ENCODE results near the gene RAD50.

DNA sequence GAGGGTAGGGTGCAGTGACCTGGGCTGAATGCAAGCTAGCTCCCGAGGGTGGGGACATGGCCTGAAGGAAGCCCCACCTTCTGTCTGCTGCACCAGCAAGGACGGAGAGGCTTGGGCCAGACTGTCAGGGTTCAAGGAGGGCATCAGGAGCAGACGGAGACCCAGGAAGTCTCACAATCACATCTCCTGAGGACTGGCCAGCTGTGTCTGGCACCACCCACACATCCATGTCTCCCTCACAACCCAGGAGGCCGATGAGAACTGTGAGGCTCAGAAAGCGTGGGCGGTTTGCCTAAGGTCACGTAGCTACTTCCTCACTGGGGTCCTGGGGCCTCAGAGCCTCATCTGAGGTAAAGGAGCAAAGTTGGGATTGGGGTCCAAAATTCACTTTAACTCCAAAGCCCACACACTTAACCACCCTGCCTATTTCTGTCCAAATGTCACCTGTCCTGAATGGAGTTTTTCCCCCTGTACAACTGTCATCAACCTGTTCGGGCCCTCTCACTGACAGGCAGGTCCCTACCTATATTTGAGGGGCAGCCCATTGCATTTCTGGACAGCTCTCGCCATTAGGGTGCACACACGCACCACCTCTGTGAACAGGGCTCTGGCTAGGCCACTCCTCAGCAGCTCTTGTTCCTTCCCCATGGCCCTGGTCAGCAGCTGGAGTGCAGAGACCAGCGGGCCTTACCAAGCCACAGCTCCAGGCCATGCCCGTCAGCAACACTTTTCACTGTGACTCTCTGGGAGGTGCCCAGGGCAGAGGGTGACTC is 104.6 kb downstream of the RAD50 start:
- TF ChIP-seq EP300 (IDR thresholded peaks at IDR 0.05) (no peak), POLR2A (IDR thresholded peaks at IDR 0.05) (no peak)
- TF ChIP-seq, protein P1, sequence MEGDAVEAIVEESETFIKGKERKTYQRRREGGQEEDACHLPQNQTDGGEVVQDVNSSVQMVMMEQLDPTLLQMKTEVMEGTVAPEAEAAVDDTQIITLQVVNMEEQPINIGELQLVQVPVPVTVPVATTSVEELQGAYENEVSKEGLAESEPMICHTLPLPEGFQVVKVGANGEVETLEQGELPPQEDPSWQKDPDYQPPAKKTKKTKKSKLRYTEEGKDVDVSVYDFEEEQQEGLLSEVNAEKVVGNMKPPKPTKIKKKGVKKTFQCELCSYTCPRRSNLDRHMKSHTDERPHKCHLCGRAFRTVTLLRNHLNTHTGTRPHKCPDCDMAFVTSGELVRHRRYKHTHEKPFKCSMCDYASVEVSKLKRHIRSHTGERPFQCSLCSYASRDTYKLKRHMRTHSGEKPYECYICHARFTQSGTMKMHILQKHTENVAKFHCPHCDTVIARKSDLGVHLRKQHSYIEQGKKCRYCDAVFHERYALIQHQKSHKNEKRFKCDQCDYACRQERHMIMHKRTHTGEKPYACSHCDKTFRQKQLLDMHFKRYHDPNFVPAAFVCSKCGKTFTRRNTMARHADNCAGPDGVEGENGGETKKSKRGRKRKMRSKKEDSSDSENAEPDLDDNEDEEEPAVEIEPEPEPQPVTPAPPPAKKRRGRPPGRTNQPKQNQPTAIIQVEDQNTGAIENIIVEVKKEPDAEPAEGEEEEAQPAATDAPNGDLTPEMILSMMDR (IDR thresholded peaks at IDR 0.05) = no peak
